Stimulated activated CD4-positive, alpha-beta T cell treated with anti-CD3 and anti-CD28 coated beads, TNF-alpha, amount 100 ng/mL, for 24 hours (primary cell): ENCODE data around the gene PPP1R9A.

Experiments
- DNase-seq, 3 experiments: peaks; one replicate each; pipeline ENCODE4 v3.0.0-alpha.2; 2020; ENCODE audit warnings: low read depth in 3 of 3

Gene PPP1R9A

DNA sequence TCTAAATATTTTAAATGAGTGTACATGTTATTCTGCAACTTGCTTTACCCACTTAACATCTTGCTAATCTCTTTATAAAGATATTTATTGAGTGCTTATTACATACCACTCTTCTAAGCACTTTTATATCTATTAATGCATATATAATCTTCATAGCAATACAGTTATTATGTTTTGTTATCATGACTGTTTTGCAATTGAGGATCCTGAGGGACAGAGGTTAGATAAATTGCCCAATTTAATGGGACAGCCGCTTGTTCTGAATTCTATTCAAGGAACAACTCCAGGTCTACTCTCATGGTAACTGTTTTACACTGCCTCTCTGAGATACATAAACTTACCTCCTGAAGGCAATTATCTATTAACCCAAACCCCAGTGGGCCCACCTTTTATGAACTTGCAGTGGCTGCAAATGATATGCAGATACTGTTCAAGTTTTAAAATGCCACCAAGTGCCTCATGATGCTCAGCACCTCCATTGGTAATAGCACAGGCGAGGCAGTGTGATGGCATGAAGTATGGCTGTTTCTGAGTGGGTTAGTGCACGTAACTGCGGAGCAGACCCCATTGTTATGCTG lies 356.5 kb downstream of the PPP1R9A start:
- no peak for DNase-seq

DNA sequence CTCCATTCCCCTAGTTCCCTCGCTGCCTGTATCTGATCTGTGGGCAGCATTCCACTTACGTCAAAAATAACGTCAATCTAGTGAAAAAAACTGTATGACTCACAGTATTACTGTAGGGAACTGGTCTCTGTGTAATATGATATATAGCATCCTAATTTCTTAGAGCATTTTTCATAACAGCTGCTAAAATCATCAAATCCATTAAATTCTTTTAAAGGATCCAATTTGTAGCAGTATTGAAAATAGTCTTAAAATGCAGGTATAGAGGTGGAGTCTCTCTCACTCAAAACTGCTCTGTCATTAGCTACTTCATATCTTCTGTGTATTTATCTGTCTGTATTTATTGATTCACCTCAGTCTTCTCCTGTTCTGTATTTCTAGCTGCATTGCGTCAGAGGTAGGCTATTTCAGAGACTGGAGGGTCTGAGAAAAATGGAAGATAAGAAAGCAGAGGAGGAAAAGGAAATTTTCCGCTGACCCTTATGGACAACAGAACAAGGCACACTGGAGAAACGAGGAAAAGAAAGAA lies 357.0 kb downstream of the PPP1R9A start:
- no peak for DNase-seq

DNA sequence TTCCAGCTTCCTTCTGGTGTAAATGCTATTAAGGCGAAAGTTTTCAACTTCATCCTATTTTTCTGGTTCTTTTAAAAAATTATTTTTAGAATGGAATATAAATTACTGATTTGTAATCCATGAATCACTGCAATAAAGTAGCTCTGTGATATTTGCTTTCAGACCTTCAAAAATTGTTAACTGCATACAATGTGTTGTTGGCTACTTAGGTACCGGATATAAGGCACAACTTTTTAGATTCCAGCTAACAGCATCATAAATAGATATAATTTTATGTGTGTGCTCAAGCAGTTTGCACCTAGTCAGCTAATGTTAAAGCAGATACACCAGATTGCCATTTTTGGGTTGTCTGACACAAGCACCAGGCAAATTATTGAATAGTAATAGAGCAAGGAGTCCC lies 358.2 kb downstream of the PPP1R9A start:
- DNase-seq, result no peak

DNA sequence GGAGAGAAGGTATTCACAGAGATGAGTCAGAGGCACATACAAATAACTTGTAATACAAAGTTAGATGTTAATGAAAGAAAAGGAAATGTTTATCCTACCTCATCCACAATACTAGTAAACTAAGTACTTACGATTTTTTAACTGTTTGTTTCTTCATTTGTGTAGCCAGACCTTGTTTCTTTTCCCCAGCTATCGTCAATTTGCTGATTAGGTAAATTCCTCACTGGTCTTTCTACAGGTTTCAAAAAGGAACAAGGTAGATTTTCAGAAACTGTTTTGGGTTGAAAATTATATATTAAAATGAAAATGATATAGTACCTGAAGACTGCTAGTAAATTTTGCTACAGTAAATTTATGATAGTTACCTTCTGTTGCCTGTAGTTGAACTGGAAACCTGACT lies 360.4 kb downstream of the PPP1R9A start:
- DNase-seq, result no peak

DNA sequence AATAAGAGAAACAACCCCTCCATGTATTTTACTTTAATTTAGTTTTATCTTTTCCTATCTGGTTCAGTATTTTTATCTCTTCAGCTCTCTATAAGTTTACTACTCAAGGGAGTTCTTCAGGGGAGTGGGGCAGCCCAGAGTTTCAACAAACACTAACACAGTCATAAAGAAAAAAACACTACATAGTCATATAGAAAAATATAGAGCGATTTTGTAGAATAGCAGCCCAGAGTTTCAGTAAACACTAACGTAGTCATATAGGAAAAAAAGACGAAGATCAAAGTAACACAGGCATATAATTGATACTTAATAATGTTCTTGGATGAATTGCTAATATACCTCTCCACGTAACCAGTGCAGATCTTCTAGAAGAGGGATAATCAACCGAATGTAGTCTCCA lies 362.2 kb downstream of the PPP1R9A start:
- no peak for DNase-seq

DNA sequence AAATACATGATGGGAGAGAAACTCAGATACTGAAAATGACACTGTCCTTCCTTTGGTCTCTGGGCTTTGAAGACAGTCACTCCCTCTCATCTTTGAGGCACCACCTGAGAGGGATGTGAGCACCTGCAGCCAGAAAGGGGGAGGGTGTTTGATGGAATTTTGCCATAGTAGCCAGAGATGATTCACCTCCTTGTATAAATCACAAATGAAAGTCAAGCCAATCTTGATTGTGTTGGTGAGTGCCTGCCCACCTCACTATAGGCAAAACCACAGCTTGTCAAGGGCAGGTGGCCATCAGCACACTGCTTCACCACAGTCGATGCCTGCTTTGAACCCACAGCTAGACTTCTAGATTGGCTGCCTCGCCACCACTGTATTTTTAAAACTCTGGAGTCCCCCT lies 368.7 kb downstream of the PPP1R9A start:
- DNase-seq, result no peak

DNA sequence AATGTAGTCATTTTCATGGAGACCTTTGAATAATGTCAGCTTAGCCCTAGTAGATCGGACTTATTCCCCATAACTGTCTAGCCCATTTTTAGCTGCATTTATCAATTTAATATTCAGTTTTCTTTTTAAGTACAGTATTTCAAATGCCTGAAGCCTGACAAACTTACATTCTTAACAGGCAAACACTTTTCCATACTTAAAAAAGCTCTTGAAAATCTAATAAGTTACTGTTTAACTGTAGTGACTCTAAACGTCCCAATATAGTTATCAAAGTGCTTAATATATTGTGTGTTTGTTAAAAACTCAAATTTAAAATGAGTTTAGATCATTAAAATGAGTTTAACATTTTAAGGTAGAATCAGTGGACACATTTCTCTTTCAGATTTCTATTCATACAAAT lies 372.0 kb downstream of the PPP1R9A start:
- DNase-seq, result no peak

DNA sequence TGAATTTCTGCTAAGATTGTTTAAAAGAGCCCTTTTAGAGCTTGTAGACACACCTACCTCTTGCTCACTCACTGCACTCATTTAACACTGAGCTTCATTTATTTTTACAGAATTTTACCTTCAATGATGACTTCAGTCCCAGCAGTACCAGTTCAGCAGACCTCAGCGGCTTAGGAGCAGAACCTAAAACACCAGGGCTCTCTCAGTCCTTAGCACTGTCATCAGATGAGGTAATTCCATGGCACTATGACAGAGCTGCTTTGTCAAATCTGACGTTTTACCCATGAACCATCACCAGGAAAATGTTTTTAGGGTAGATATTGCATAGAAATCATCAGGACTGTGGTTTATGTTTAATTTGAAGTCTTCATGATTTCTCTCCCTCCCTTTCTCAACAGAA lies 378.7 kb downstream of the PPP1R9A start:
- no peak for DNase-seq

DNA sequence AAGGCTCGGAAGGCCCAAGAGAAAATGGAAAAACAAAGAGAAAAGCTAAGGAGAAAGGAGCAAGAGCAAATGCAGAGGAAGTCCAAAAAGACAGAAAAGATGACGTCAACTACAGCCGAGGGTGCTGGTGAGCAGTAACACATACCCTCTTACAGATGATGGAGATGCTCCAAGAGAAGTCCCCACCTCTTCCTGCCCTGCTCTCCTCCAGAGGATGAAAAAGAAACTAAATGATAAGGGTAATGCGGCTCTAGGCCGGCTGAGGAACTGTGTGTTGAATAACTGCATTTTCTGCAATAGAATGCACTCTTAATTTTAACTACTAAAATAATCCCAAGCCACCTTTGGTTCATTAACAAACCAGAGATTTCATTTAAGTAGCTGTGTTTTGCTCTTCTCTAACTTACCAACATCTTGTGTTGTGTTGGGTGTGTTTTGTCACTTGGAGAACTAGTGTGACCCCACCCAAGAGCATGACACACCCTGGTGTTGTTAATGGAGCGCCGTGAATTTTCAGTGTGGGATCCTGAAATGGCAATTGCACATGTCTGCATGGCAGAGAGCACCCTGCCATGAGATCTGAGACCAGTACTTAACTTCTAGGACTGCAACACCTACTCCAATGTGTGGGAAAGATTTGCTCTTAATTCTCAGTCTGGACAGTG lies 382.9 kb downstream of the PPP1R9A start:
- no peak for DNase-seq

DNA sequence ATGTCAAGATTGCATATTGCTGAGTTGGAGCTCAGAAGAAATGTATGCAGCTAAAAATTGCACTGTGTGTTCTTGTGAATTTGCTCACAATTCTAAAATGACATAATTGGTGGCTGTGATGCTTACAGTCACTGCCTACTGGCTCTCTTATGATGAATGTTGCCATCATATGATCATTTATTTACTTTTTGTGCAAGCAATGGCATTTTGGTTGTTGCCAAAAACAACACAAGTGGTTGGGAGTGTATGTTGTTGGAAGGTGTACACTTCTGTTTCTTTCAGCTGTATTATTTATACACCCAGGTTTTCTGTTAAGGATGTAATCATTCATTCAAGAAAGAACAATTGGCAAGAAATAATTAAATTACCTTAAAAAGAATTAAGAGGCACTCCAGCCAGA lies 388.0 kb downstream of the PPP1R9A start:
- no peak for DNase-seq

DNA sequence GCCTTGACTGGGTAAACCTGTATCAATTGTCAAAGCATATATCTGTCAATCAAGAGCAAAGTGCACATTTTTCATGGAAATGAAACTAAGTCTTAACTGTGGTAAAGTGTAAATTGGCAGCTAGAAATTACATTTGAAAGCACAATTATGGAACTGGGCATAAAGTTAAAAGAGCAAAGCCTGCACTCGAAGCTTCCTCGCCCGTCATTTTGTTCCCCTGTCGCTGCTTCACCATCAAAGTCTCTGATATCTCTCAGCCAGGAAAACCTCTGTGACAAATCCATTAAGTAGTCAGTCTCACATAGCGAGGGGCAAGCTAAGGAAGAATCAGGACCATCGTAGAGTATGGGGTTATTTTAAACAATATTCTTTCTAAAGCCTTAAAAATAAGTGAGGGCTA lies 389.1 kb downstream of the PPP1R9A start:
- DNase-seq, result no peak

DNA sequence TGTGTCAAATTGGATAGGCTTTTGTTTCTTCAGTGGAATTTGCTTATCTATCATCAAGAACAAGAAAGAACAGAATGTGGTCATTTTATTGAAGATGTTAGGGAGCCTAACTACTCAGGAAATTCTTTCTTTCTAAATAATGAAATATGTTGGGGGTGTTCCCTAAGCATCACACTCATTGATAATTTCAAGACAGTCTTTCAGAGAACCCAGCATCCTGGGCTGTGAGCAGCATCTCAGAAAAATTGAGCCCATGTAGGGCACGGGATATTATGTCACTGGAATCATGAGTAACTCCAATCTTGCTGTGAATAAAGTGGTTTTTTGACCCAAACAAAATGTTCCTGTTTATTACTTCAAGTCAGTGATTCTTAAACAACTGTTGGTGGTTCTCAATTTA lies 389.6 kb downstream of the PPP1R9A start:
- no peak for DNase-seq

DNA sequence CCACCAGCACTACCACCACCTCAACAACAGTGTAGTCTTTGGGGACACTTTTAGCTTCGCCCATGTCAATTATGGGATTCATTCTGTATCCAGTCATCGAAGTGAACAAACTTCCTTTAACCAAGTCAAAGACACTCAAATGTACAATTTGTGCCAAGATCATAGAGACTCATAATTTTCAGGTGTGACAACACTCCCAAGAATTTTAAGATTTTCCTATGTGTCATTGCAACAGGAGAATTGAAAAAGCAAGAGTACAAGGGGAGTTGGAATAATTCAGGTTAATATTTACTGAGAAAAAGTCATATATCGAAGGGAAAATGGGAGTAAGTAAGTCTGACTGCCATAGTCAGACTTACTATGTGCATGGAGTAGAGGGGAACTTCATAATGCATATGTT lies 390.7 kb downstream of the PPP1R9A start:
- DNase-seq, result no peak

DNA sequence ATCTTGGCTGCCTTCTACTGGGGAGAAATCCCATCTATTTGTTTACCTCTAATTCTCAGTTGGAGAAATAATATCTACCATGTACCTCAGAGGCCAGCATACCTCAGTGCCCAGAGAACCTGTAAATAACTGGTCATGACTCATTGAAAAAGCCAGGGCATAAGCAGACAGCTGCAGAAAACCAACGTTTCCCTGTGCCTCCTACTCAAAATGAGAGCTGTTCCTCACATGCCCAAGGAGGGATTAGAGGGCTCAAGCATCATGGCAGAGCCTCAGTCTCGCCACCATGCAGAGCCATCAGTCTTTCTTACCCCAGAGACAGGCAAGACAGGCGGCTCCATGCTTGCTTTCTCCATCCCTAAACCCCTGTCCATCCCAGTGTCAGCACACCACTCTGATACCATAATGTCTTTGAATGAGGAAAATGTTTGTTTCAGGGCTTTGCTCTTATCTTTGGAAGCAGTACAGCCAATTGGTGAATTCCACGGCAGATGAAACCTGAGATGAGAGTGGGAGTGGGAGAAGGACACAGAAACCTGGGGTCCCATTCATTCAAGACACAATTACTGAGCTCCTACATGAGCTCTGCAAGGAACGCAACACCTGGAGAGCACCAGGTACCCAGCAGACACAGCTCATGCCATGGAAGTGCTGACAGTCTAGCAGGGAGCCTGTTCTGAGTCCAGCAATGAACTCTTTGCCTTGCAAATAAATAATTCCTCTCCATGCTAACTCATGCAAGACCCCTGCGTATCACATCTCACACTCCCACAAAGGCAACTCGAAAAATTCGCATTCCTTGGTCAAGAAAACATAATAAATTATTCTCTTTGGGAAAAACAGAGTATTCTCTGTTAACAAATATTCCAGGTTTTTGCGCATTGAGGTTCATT lies 395.9 kb downstream of the PPP1R9A start:
- no peak for DNase-seq

DNA sequence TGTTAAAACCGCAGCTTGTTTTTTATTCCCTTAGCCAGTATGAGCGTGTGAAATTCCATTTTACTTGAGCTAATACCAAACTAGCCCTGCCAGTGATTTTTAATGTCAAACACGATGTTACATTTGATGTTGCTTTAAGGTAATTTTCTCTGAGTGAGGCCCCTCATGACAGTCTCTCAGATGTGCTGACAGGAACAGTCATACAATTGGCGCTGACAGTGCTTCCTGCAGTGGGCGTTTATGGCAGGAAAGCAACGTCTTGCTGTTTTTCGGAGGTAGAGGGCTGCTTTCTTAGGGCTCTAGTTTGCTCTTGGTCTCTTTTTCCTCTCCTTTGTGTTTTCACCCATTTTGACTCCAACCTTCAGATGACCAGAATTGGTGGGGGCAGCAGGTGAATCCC lies 397.6 kb downstream of the PPP1R9A start:
- no peak for DNase-seq

DNA sequence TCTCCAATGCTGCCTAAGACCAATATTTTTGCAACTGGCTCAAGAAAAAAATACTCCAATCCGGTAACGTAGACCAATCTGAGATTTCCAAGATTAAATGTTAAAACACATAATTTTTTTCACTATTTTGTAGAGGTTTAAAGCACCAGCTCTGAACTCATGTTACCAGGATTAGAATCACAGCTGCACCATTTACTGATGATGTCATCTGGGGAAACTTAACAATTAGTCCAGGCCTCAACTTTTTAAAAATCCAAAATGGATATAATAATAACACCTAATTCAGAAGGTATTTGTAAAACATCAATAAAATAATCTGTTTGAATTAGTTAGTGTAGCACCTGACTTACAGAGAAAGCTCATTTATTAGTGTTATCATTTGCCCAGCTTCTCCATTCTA lies 402.6 kb downstream of the PPP1R9A start:
- DNase-seq, result no peak

DNA sequence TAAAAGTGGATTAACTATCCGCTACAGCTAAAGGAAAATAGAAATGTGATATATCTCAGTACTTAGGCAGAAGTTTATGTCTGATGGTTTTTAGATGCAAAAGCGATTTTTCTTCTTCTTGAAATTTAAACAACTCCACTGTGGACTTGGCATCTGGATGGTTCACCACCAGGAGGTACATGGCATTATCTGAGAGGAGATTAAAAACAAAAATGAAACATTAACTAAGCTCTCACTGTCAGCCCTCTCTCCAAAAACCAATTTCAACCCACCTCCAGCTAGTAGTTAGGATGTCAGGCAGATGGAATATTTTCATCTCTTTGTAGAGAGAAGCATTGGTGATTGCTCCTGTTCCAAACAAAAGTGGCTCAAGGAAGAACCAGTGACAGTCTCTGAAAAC lies 404.0 kb downstream of the PPP1R9A start:
- DNase-seq, result no peak

DNA sequence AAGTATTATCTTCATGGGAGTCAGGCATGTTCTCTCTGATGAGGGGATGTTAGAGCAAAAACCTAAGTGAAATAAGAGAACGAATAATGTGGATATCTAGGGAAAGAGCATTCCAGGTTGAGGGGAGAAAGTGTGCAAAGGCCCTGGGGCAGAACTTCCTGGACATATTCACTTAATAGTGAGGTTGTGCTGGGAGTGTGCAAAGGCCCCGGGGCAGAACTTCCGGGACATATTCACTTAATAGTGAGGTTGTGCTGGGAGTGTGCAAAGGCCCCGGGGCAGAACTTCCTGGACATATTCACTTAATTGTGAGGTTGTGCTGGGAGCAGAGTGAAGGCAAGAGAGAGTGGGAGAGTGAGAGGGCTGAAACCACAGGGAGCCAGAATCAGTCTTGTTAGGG lies 405.2 kb downstream of the PPP1R9A start:
- DNase-seq, result no peak

DNA sequence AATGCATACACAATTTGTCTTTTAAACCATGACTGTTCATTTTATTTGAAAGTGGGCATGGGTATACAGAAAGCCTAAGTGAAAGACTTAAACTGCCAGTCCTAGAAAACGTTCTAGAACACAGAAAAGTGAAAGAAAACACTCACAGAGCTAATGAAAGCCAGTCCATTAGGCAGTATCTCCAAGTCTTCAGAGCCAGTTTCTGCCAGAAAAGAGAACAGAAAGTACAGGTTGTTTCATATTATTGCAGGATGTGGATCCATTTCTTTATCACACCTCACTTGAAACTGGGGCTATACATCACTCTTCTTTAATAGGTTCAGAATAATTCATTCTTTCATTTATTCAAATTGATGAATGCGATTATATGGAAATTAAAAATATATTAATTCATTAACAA lies 409.2 kb downstream of the PPP1R9A start:
- no peak for DNase-seq

DNA sequence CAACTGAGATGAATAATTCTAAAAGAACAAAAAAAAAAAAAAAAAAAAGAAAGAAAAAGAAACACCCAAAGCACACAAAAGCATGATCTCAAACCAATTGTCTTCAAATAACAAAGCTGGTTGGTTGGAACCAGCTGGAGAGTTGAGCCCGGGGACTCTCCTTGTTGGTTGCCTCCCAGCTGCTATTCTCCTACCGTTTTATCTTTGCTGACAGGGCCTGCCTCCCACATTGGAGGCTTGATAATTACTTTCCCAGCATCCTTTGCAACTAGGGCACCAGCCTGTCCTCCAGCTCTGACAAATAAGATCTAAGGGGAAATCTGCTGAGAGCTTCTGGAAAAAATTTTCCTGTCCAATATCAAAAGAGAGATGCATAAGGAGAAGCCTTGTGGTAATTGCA lies 410.2 kb downstream of the PPP1R9A start:
- no peak for DNase-seq

DNA sequence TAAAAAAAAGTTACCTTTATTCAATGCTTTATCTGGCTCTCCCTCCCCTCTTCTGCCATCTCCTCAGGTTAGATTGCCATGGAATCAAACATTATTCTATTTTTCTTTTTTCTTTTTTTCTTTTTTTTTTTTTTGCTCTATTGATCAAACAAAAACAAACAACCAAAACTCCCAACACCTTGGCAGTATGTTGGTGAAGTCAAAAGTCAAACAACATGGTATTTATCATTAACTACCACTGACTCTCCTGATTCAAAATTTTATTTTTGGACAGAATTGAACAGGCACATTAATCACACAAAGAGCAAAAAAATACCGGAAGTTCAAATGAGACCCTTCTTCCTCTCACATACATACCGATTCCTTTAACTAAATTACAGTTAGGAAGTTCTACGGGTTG lies 410.6 kb downstream of the PPP1R9A start:
- no peak for DNase-seq

DNA sequence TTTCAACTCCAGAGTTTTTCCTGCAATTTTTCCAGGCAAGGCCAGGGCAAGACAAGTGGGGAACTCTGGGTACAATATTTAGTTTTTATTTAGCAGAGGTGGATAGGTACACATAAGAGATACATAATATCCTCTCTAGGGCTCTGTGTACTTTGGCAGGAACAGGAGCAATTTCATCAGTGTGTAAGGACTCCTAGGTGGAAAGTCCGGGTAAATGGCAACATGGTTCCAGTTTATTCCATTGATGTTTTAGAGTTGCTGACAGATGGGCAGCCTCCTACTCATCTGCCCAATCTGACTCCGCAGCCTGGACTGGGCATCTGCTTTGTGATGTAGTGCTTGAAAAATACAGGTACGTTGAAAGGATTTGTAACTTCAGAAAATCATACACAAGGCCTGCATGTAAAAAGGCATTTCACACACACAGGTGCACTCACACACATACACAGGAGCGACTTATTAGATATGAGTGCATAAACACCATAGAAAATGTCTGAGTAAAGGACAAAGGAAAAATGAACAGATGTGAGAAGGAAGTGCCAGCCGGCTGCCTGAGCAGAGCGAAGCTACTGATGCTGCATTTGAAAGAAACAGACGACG lies 411.2 kb downstream of the PPP1R9A start:
- DNase-seq, result no peak
